HepG2 (cell line): ENCODE measurements around the gene ULBP1. TPM values are rescaled to one million over a fixed set of nuclear protein-coding genes. Genes with fewer than 3 reads are reported as not detected.

Experiments
- ATAC-seq: fragments of 200-7000 bp; cut with Tn5 transposase; 3 replicates; pipeline ENCODE4 v1.9.1; 2020; ENCODE audit warnings: mild to moderate bottlenecking, moderate library complexity
- BruUV-seq: library from RNA; stranded (reverse); fragments of 400-500 nt; replicated peaks from 2 replicates; lab custom pipeline; 2021; lab: Mats Ljungman, UMichigan
- CTCF ChIA-PET: fragments of 300-600 bp; formaldehyde crosslinking; extraction: SDS; loops from one replicate; lab custom pipeline; 2021; ENCODE audit warnings: low total read pairs, inconsistent platforms, low intra/inter-chr PET ratio; lab: Yijun Ruan, JAX
- POLR2A ChIA-PET: fragments of 350-600 bp; sonication (Branson Sonifier 250); formaldehyde crosslinking; loops from one replicate; lab custom pipeline; 2020; ENCODE audit warnings: antibody characterized with exemption, inconsistent platforms; lab: Yijun Ruan, JAX
- DNase-seq: peaks from one replicate; pipeline ENCODE4 v3.0.0-alpha.2; 2015; ENCODE audit warnings: low spot score
- FAIRE-seq: peaks from 3 replicates; lab custom pipeline; 2011; peaks lifted over from hg19 to GRCh38; lab: Jason Lieb, UNC
- H2AFZ ChIP-seq: one replicate; pipeline ENCODE4 v1.6.1; 2011; ENCODE audit warnings: low read length, inconsistent platforms
- H3K27ac ChIP-seq: fragments of 300-600 bp; 3 replicates; pipeline ENCODE4 v1.8.0; 2011; ENCODE audit warnings: mixed run types, mild to moderate bottlenecking, mixed read lengths, low read length, inconsistent platforms; ENCODE audit not compliant: insufficient read depth; ENCODE audit errors: extremely low read length
- H3K27me3 ChIP-seq, 2 experiments: fragments of 200-600 bp in 1 of 2; 2 replicates in 1 of 2; 3 replicates in 1 of 2; pipeline versions ENCODE4 v1.6.0 to v1.8.0; 2011; ENCODE audit warnings: low read length in 2 of 2, mild to moderate bottlenecking in 2 of 2, moderate library complexity in 2 of 2, inconsistent platforms in 1 of 2; ENCODE audit not compliant: insufficient read depth in 2 of 2, control insufficient read depth in 1 of 2
- H3K36me3 ChIP-seq, 2 experiments: fragments of 200-600 bp in 1 of 2; replicated peaks in 1 of 2; 2 replicates in 1 of 2; 3 replicates in 1 of 2; pipeline versions ENCODE4 v1.5.1 to v1.8.0; 2011; ENCODE audit warnings: low read length in 2 of 2, inconsistent platforms in 1 of 2; ENCODE audit not compliant: insufficient read depth in 2 of 2, control insufficient read depth in 1 of 2
- H3K4me1 ChIP-seq: 2 replicates; pipeline ENCODE4 v1.5.1; 2012; ENCODE audit warnings: low read length, inconsistent platforms; ENCODE audit not compliant: insufficient read depth
- H3K4me2 ChIP-seq: 2 replicates; pipeline ENCODE4 v1.6.0; 2011; ENCODE audit warnings: low read depth, low read length, inconsistent platforms
- H3K4me3 ChIP-seq, 3 experiments: fragments of 200-600 bp in 1 of 3; sonication (generic), shearing (Covaris generic) in 1 of 3; replicated peaks in 1 of 3; 2 replicates each; pipeline ENCODE4 v1.5.1; 2011 to 2016; ENCODE audit warnings: low read length in 3 of 3, inconsistent platforms in 2 of 3, low read depth in 2 of 3, mild to moderate bottlenecking in 2 of 3, control low read depth in 1 of 3, mixed read lengths in 1 of 3; ENCODE audit not compliant: insufficient read depth in 1 of 3
- H3K79me2 ChIP-seq: one replicate; pipeline ENCODE4 v1.6.1; 2011; ENCODE audit warnings: low read length, inconsistent platforms; ENCODE audit not compliant: insufficient read depth
- H3K9ac ChIP-seq: 2 replicates; pipeline ENCODE4 v1.6.0; 2011; ENCODE audit warnings: mild to moderate bottlenecking, low read depth, low read length, inconsistent platforms; ENCODE audit not compliant: insufficient read depth
- H3K9me3 ChIP-seq: 2 replicates; pipeline ENCODE4 v1.5.1; 2012; ENCODE audit warnings: mild to moderate bottlenecking, low read length
- H4K20me1 ChIP-seq: 2 replicates; pipeline ENCODE4 v1.6.0; 2011; ENCODE audit warnings: inconsistent platforms, mild to moderate bottlenecking, low read length, moderate library complexity; ENCODE audit not compliant: insufficient read depth
- ADNP ChIP-seq: sonication (generic); formaldehyde crosslinking; IDR thresholded peaks from 2 replicates; pipeline ENCODE4 v1.4.0; 2020; ENCODE audit warnings: missing genetic modification reagents
- BHLHE40 ChIP-seq: IDR thresholded peaks from 2 replicates; pipeline ENCODE4 v1.6.1; 2011; ENCODE audit warnings: low read length, improper control_type of control experiment
- RBFOX2 ChIP-seq: fragments of 200-400 bp; formaldehyde crosslinking; IDR thresholded peaks from 2 replicates; pipeline ENCODE4 v1.6.1; 2017; ENCODE audit warnings: low read depth, mild to moderate bottlenecking, low read length
- SIN3B ChIP-seq: fragments of 150-350 bp; IDR thresholded peaks from 2 replicates; pipeline ENCODE4 v1.6.1; 2014; ENCODE audit warnings: low read length
- SRSF9 ChIP-seq: fragments of 200-400 bp; formaldehyde crosslinking; IDR thresholded peaks from 2 replicates; pipeline ENCODE4 v1.6.1; 2018; ENCODE audit warnings: borderline replicate concordance, mild to moderate bottlenecking, low read depth, low read length; ENCODE audit not compliant: insufficient read depth, poor library complexity, severe bottlenecking
- ZFP82 ChIP-seq: sonication (generic); formaldehyde crosslinking; IDR thresholded peaks from 2 replicates; pipeline ENCODE4 v1.5.1; 2020; ENCODE audit warnings: mild to moderate bottlenecking, missing genetic modification reagents, borderline replicate concordance
- ZNF230 ChIP-seq: sonication (generic); formaldehyde crosslinking; IDR thresholded peaks from 2 replicates; pipeline ENCODE4 v1.4.0; 2020; ENCODE audit warnings: mild to moderate bottlenecking, missing genetic modification reagents
- ZNF746 ChIP-seq: sonication (generic); formaldehyde crosslinking; IDR thresholded peaks from 2 replicates; pipeline ENCODE4 v1.8.0; 2022; ENCODE audit warnings: mild to moderate bottlenecking, missing genetic modification reagents
- WGBS: methylation state at CpG from one replicate; pipeline ENCODE4 v1.1.6; 2017; ENCODE audit warnings: low lambda C conversion rate; 5-methylcytosine and 5-hydroxymethylcytosine counted together
- in situ Hi-C: cut with HindIII; loops from 2 replicates; pipeline ENCODE4 v1.10.0; 2017; ENCODE audit warnings: low pct_unique_long_range_greater_than_20kb; ENCODE audit not compliant: extremely low pct_ligation_motif_present
- intact Hi-C: fragments of 100-400 bp; cut with micrococcal nuclease; formaldehyde crosslinking; loops from one replicate; pipeline ENCODE4 v1.10.0; 2022; ENCODE audit not compliant: unreplicated experiment
- polyA plus RNA-seq, 8 experiments: library from polyadenylated mRNA; depleted of rRNA in 3 of 8; stranded (reverse) in 7 of 8; unstranded in 1 of 8; fragments of >200 nt; fragmentation: Illumina TruSeq in 4 of 8; extraction: Trizol in 4 of 8; gene quantifications; 2 replicates each; pipeline versions ENCODE4 v1.2.1 to v1.2.3, GENCODE V29; 2011 to 2016; ENCODE audit warnings: low read depth in 4 of 8, missing spikeins in 1 of 8, mixed read lengths in 1 of 8; ENCODE audit not compliant: insufficient read depth in 1 of 8
- total RNA-seq, 5 experiments: library from RNA; depleted of rRNA; stranded (reverse); fragments of >200 nt; fragmentation: Illumina TruSeq; extraction: Trizol; gene quantifications; 2 replicates each; pipeline ENCODE4 v1.2.3, GENCODE V29; 2016; ENCODE audit warnings: low read depth in 1 of 5
- TF ChIP-seq, protein P1 (sequence below): IDR thresholded peaks from 2 replicates; pipeline ENCODE4 v1.6.1; 2016; ENCODE audit warnings: low read depth, control low read depth
- TF ChIP-seq, protein P2 (sequence below): sonication (generic); formaldehyde crosslinking; IDR thresholded peaks from 2 replicates; pipeline ENCODE4 v1.5.0; 2020; ENCODE audit warnings: missing genetic modification reagents
- TF ChIP-seq, protein P3 (sequence below): IDR thresholded peaks from 2 replicates; pipeline ENCODE4 v1.6.1; 2016; ENCODE audit warnings: low read depth, borderline replicate concordance
- TF ChIP-seq, protein P4 (sequence below): sonication (generic); formaldehyde crosslinking; IDR thresholded peaks from 2 replicates; pipeline ENCODE4 v1.5.0; 2020; ENCODE audit warnings: mild to moderate bottlenecking, low read depth, missing genetic modification reagents, borderline replicate concordance
- TF ChIP-seq, protein P5 (sequence below): sonication (generic); formaldehyde crosslinking; IDR thresholded peaks from 2 replicates; pipeline ENCODE4 v1.4.0; 2020; ENCODE audit warnings: mild to moderate bottlenecking, missing genetic modification reagents

ULBP1 gene
- total and polyA plus RNA-seq, 2 of the 13 experiments (the other 11 are each of a cell fraction or from before 2014, with no cell fraction given), result 0.04 to 0.09 TPM

DNA sequence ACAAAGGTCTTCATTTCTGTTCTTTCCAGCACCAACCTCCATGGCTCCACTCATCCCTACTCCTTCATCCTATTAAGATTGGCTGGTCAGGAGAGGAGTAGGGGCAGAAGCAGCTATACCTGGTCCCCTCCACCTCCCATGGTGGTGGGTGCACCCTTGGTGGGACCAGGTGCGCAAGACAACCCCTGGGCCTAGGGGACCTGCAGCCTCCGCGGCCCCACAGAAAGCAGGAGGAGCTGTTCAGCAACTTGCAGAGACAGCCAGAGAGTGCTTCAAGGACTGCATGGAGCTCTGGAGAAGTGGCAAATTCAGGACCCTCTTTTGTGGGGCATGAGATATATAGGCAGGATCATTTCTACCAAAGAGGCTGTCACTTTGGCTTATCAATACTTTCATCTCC is 12.1 kb upstream of the ULBP1 start:
- Histone ChIP-seq H3K27ac (no peak overlapping the region), H3K27me3 (peaks cover 5 to 66% of the 10 kb centered on the region in 2 experiments), H3K79me2 (no peaks in the 10 kb centered on the region), H3K36me3 (no peaks in the 10 kb centered on the region), H4K20me1 (no peaks in the 10 kb centered on the region; the same call in 1 of the 2 replicates), H3K9ac (no peak overlapping the region), H3K4me1 (peaks cover 10% of the 10 kb centered on the region), H3K4me2 (no peak overlapping the region), H2AFZ (no peak overlapping the region), H3K9me3 (no peaks in the 10 kb centered on the region), H3K4me3 (no peak overlapping the region)
- ATAC-seq (no peak), DNase-seq (no peak), FAIRE-seq (no peak)
- CTCF ChIA-PET, result no interaction called here
- no TSS peak for BruUV-seq
- in situ Hi-C loops (no loop called here), intact Hi-C loops (no loop called here)
- TF ChIP-seq, protein P1, sequence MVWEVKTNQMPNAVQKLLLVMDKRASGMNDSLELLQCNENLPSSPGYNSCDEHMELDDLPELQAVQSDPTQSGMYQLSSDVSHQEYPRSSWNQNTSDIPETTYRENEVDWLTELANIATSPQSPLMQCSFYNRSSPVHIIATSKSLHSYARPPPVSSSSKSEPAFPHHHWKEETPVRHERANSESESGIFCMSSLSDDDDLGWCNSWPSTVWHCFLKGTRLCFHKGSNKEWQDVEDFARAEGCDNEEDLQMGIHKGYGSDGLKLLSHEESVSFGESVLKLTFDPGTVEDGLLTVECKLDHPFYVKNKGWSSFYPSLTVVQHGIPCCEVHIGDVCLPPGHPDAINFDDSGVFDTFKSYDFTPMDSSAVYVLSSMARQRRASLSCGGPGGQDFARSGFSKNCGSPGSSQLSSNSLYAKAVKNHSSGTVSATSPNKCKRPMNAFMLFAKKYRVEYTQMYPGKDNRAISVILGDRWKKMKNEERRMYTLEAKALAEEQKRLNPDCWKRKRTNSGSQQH (CRISPR knock-in tag), result no peak
- TF ChIP-seq SIN3B, result no peak
- TF ChIP-seq, protein P2, sequence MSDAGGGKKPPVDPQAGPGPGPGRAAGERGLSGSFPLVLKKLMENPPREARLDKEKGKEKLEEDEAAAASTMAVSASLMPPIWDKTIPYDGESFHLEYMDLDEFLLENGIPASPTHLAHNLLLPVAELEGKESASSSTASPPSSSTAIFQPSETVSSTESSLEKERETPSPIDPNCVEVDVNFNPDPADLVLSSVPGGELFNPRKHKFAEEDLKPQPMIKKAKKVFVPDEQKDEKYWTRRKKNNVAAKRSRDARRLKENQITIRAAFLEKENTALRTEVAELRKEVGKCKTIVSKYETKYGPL (CRISPR knock-in tag), result no peak
- TF ChIP-seq ZFP82 (CRISPR knock-in tag), result no peak
- TF ChIP-seq, protein P3, sequence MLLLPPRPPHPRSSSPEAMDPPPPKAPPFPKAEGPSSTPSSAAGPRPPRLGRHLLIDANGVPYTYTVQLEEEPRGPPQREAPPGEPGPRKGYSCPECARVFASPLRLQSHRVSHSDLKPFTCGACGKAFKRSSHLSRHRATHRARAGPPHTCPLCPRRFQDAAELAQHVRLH (CRISPR knock-in tag), result no peak
- TF ChIP-seq, protein P4, sequence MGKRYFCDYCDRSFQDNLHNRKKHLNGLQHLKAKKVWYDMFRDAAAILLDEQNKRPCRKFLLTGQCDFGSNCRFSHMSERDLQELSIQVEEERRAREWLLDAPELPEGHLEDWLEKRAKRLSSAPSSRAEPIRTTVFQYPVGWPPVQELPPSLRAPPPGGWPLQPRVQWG, result no peak
- no peak for TF ChIP-seq BHLHE40
- TF ChIP-seq, protein P5, sequence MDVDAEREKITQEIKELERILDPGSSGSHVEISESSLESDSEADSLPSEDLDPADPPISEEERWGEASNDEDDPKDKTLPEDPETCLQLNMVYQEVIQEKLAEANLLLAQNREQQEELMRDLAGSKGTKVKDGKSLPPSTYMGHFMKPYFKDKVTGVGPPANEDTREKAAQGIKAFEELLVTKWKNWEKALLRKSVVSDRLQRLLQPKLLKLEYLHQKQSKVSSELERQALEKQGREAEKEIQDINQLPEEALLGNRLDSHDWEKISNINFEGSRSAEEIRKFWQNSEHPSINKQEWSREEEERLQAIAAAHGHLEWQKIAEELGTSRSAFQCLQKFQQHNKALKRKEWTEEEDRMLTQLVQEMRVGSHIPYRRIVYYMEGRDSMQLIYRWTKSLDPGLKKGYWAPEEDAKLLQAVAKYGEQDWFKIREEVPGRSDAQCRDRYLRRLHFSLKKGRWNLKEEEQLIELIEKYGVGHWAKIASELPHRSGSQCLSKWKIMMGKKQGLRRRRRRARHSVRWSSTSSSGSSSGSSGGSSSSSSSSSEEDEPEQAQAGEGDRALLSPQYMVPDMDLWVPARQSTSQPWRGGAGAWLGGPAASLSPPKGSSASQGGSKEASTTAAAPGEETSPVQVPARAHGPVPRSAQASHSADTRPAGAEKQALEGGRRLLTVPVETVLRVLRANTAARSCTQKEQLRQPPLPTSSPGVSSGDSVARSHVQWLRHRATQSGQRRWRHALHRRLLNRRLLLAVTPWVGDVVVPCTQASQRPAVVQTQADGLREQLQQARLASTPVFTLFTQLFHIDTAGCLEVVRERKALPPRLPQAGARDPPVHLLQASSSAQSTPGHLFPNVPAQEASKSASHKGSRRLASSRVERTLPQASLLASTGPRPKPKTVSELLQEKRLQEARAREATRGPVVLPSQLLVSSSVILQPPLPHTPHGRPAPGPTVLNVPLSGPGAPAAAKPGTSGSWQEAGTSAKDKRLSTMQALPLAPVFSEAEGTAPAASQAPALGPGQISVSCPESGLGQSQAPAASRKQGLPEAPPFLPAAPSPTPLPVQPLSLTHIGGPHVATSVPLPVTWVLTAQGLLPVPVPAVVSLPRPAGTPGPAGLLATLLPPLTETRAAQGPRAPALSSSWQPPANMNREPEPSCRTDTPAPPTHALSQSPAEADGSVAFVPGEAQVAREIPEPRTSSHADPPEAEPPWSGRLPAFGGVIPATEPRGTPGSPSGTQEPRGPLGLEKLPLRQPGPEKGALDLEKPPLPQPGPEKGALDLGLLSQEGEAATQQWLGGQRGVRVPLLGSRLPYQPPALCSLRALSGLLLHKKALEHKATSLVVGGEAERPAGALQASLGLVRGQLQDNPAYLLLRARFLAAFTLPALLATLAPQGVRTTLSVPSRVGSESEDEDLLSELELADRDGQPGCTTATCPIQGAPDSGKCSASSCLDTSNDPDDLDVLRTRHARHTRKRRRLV (CRISPR knock-in tag), result no peak
- TF ChIP-seq ZNF746 (CRISPR knock-in tag), result no peak
- no peak for TF ChIP-seq ADNP (CRISPR knock-in tag)
- no peak for TF ChIP-seq ZNF230 (CRISPR knock-in tag)
- no peak for TF ChIP-seq RBFOX2
- TF ChIP-seq SRSF9, result no peak
- POLR2A ChIA-PET, result no interaction called here
- WGBS, result 77% methylated on average over 3 of the region's 3 CpGs
